Measurements from ENCODE around the gene COL6A3.

COL6A3 gene

DNA sequence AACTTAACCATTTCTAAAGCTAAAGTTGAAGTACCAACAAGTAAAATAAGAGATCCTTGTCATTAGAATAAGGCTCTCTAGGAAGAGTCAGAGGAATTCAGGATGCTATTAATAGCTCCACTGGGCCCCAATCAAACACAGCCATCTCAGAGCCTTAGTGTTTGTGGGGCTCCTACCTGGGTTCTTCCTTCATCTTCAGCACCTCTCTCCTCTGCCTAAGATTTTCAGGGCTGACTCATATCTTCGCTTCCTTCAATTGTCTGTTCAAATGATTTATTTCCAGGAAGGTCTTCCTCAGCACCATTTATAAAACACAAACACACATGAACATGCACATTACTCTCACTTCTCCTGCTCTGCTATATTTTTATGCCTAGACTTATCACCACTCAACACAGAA, 119.5 kb downstream of the COL6A3 start:
- DNase-seq (ENCODE audit: low read depth) = no peak

DNA sequence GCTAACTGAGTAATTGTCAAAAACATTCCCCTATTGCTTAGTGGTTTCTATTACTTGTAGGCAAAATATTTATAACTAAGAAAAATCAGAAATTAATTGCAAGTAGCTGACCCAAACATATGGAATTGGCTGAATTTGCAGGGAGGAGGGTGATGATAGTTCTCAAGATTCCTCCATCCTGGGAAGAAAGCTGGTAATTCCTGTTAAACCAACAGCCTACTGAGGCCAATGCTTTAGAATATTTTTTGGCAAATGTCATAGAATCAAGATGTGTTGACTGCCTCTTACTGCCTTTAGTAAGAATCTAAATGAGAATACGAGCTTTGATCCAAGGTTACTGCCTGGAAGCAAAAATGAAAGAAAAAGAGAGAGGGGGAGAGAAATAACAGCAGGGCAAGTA, 120.0 kb downstream of the COL6A3 start:
- no peak for DNase-seq (ENCODE audit: low read depth)

DNA sequence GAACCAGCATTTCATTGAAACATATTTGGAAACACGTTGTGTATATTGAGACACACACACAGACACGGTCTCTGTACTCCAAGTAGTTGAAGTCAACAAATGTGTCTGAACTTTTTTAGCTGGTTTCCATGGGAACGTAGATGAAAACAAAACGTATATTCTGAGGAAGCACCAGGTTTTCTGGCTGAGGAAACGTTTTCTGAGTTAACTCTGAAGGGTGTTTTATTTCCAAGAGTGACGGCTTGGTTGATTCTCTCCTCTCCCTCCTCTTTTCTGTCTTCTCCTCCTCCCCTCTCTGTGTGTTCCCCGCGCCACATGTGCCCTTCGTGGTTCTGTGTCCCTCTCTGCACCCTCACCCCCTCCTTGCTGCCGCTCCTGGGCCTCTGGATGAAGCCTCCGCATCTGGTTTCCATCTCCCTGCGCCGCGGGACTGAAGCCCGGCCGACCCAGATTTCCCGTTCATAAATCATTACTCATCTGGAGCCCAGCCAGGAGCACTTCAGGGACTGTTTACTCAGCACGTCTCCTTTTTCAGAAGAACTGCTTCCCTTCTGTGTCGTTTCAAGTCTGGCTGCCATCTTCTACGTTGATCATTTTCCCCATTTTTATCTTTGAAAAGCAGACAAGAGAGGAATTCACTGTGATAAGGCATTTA, 122.7 kb downstream of the COL6A3 start:
- DNase-seq (ENCODE audit: low read depth) = no peak

DNA sequence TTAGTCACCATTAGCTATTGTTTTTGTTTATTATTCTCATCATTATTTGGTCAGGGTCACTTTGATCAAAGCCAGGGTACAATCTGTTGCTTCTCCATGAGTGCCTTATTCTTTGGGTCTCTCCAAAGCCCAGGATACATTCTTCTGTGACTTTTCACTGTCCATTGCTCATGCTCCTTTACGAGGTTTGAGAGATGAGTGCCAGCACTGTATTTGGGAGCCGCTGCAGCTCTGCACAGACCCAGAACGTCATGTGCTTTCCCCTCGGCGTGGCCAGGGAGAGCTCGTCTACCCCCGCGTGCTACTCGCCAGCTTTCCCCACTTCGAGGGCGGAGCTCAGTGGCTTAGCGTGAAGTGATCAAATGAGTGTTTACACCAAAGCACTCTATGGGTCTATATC, 123.7 kb downstream of the COL6A3 start:
- DNase-seq (ENCODE audit: low read depth) = no peak

DNA sequence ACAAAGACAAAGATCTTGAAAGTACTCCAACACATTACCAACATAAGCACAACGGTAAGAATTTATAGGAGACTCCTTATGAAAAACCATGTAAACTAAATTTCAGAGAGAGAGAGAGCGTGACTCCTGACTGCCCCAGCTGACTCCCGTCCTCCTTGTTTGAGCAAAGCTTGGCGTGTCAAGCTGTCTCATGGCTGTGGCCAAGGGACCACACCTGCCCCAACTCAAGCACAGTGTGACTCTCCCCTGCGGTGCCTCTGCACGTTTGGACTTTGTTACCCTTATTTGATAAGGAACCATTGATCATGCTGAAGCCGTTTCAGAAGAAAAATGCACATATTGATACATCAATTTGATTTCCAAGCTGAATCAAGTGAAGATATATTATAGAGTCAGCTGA, 124.8 kb downstream of the COL6A3 start:
- no peak for DNase-seq (ENCODE audit: low read depth)

DNA sequence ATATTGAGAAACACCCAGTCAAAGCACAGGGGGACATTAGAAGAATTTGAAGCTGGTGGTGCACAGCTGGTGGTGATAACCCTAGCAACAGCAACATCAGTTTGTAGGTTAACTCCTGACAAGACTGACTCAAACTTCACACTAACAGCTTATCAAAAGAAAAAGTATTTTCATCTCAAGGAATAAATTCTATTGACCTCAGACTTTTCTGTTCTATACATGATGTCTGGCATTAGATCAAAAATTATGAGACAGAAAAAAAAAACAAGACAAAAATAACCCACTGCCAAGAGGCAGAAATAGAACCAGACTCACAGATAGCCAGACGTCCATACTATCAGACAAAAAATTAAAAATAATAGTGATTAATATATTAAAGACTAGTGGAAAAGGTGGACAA, 126.1 kb downstream of the COL6A3 start:
- DNase-seq (ENCODE audit: low read depth) = no peak

DNA sequence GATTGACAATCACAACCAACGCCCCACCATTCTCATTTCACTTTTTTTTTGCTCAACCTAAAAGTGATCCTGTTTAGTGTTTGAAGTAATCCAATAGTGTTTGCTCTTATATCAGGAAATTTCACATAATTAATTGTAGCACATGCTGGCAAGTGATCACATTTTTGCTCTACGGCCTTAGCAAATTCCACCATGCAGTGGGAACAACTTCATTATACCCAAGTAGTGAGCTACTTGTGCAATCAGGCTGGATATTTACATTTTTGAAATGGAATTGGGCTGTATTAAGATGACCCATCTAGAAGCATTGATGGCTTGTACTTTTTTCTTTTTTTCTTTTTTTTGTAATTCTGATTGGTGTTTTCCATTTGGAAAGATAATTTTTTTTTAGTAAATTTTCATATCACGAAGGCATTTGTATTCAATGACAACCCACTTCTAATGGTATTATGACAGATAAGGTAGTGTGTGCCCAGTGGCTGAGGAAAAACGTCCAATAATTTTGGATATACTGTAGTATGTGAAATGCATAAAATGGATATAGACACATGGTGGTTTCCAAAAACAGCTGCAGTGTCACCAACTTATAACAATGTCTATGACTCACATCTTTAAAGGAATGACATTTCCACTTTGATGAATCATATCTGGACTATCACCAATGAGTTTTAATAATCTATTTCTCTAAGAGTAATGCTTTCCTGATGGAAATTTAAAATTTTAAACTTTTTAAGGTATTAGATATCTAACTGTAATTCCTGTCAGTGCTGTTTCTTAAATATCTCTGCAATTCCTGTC, 130.6 kb downstream of the COL6A3 start:
- DNase-seq (ENCODE audit: low read depth) = no peak

DNA sequence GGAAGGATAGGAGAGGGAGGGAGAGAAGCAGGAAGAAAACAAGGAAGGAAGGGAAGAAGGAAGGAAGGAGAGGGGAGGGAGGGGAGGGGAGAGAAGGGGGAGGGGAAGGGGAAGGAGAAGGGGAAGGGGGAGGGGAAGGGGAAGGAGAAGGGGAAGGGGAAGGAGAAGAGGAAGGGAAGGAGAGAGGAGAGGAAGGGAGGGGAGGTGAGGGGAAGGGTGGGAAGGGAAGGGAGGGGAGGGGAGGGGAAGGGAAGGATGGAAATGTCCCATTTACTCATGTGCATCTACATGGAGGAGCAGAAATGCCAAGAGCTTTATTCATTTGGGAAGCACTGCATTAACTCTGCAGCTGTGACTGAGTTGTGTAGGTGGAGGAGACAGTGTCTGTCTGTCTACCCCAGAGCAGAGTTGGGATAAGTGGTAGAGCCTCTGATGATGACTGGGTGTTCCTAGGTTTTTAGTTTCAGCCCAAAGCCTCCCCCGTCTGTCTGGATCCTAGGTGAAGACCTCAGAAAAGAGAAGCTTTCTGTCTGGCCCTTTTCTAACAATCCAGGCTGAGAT, 131.3 kb downstream of the COL6A3 start:
- DNase-seq (ENCODE audit: low read depth) = no peak

DNA sequence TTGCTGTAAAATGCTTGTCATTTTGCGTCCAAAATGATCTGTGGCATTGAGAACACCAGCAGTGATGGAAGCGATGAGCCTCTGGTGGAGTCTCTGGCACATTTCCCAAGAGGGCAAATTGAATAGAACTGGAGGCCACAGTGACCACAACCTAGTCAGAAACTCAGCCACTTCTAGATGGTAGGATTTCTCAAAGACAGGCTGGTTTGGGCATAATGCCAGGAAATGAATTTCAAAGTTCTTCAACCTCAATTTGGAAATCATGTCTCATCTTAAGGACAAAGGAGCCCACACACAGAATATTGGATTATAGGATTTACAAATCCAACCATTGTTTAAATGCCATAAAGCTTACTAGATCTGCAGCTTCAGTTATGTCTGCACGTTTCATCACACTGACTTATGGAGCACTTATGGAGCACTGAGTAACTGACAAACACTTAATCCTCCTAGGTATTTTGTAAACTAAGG, 132.1 kb downstream of the COL6A3 start:
- no peak for DNase-seq (ENCODE audit: low read depth)

DNA sequence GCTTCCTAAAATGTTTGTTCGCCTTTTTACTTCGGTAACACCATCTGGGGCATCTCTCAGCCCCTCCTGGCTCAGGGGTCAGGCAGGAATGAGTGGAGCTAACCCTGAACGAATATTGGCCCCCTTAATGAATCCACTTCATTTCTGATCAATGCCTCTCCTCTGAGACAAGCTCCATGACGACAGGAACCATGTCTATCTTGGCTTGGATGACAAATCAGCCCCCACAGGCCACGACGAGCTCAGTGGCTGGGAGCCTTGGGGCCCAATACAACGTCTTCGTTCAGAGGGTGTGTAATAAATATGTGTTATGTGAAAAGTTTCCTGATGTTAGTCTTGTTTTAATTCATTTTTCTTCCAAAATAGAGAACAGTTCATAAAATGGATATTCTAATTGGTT, 133.0 kb downstream of the COL6A3 start:
- no peak for DNase-seq (ENCODE audit: low read depth)

DNA sequence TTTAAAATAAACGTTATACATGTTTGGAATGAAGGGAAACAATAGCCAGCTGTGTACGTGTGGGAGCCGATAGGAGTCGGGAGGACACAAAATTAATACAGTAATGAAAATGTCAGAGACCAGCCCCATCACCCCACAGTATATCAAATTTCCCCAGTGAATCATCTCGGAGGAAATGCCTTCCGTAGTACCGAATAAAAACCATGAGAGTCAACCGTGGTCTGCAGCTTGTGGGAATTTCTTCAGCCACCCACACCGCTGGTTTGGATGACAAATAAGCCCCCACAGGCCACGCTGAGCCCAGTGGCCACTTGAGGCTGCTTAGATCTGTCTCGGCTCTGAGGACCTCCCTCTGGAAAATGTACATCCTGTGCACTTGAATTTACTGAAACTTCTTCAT, 133.7 kb downstream of the COL6A3 start:
- DNase-seq (ENCODE audit: low read depth) = no peak

DNA sequence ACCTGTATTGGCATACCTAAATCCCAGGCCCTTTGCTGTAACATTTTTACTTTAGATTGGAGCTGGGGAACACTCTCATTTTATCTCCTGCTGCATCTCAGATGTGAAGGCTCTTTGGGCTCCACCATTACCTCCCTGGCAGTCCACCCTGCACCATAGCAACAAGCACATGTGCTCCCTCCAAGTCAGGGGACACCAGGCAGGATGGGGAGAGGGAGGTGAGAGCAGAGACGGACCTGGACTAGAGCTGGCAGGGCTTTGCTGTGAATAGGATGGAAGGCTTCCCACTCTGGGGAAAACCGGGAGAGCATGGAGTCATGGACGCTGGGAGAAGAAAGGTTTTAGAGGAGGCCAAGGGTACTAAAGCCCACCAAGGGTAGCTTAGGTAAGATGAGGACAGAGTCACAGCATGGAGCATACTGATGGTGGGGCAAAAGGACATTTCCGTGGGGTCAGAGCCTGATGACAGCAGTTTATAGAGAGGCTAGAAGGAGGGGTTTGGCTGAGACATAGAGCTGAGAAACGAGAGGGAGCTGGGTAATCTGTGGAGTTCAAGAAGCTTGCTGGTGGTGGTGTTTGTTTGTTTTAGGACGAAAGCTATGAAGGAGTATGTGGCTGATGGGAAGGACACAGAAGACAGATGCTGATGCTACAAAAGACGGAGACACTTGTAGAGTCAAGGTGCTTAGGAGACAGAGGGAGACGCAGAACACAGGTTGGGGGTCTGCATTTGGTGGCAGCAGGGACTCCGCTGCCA, 134.8 kb downstream of the COL6A3 start:
- DNase-seq (ENCODE audit: low read depth) = no peak

DNA sequence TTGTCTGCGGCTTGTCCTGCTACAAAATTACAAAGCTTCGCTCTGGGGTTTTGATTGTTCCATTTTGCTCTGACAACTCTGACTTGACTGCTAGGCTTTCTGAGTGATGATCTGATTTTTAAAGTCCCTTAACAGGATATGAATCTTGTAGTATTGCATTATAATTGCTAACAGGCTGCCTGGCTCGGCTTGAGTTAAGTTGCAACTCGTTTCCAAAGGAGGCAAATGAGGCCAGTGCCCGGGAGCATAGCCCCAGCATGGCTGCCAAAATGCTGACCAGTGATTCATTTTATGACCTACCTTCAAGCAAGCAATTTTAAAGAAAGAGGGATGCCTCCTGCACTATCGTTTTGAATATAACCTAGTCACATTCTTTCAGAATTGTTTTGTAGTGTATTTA, 135.4 kb downstream of the COL6A3 start:
- DNase-seq (ENCODE audit: low read depth) = no peak

DNA sequence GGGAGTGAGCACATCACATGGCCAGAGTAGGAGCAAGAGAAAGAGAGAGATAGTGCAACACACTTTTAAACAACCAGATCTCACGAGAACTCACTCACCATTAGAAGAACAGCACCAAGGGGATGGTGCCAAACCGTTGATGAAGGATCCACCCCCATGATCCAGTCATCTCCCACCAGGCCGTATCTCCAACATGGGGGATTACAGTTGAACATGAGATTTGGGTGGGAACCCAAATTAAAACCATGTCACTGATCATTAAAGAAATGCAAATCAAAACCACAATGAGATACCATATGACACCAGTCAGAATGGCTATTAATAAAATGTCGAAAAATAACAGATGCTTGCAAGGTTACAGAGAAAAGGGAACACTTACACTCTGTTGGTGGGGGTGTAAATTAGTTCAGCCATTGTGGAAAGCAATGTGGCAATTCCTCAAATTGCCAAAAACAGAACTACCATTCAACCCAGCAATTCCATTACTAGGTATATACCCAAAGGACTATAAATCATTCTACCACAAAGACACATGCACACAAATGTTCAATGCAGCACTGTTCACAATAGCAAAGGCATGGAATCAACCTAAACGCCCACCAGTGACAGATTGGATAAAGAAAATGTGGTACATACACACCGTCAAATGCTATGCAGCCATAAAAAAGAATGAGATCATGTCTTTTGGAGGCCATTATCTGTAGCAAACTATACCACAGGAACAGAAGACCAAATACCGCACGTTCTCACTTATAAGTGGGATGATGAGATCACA, 137.1 kb downstream of the COL6A3 start:
- DNase-seq (ENCODE audit: low read depth) = no peak

All from stimulated activated CD8-positive, alpha-beta memory T cell treated with anti-CD3 and anti-CD28 coated beads, Interleukin-12 subunit alpha, Interleukin-12 subunit beta, amount 100 ng/mL, for 1 hour (primary cell).